NCI-H128 (cell line): ENCODE measurements around the gene CADPS.

Experiments used
- DNase-seq: peaks from one replicate; lab custom pipeline; 2025; ENCODE audit not compliant: unreplicated experiment; lab: John Stamatoyannopoulos, UW

The CADPS gene

GRCh38 chr3:62453448-62453847 lies 421.8 kb downstream of the CADPS start:
- DNase-seq: no peak

GRCh38 chr3:62451211-62451887 lies 423.9 kb downstream of the CADPS start:
- no peak for DNase-seq

GRCh38 chr3:62446337-62446940 lies 428.8 kb downstream of the CADPS start:
- no peak for DNase-seq

DNA sequence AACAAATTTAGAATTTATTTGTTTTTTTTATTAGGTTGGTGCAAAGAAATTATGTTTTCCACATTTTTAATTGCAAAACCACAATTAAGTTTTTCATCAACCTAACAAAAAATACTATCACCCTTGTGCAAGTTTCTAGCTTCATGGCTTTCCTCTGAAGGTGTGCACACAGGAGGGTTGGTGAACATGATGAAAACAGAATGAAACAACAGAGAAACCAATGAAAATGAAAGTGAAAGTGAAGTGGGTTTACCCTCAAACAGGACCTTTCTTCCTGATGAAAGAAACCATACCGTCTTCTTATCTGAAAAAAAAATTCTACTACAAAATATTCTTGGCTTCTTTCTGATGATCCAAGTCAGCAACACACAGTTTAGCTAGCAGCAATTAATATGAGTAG lies 429.9 kb downstream of the CADPS start:
- no peak for DNase-seq

- DNase-seq: no peak
Observed at GRCh38 chr3:62439978-62440377, 435.2 kb downstream of the CADPS start.

DNA sequence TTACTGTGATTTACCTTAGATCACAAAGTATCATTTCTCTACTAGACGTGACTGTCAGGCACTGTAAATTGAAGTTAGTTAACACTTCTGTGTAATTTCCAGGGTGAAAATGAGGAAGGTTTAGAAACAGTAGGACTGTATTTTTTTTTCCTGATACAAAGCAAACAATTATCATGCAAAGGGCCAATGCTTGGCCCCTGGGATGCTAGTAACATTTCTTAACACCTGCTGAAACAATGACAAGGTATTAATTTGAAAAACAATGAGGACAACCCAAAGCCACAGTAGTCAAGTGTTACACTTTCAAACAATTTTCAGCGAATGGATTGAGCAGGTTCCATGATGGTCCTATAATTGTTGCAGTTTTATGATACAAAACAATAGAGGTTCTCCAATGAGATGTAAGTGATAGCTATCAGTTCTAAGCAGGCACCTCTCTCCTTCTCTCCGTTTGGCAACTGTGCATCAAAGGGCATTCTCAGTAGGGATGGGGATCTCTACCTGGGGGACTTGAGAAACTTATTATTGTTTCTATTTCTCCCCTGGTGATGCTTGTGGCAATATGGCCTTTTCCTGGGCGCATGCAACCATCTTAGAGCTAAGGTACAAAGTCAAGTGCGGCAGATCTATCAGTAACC lies 435.9 kb downstream of the CADPS start:
- no peak for DNase-seq

DNA sequence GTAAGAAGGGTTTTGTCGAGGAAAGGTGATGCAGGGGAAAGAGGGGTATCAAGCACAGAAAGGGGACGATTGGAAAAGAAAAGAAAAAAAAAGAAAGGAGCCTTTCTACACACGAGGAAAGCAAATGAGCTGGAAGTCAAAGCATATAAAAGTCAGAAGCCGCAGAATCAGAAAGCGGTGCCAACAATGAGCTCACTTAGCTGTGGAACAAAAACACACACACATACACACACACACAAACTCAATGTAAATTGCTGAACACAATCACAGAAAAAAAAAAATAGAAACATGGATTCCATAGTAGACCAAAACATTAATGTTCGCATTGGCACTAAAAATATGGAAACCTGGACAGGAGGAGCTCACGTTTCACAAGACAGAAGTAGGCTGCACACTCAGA lies 438.4 kb downstream of the CADPS start:
- no peak for DNase-seq

DNA sequence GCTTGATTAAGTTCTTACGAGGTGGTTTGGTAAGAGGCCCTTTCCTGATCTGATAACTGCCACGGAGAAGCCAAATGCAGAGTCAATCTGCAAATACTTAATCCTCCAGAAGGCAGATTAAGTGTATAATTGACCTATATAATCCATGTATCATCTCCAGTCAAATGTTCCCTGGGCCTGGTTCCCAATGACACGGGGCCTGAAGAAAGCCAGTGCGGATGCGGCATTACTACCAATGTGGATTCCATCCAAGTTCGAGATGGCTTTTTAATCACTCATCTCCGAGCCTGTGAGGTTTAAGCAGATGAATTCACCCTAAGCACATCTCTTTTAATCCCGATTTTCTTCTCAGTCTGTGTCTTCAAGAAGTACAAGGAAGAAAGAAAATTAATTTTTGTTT lies 441.8 kb downstream of the CADPS start:
- no peak for DNase-seq

DNA sequence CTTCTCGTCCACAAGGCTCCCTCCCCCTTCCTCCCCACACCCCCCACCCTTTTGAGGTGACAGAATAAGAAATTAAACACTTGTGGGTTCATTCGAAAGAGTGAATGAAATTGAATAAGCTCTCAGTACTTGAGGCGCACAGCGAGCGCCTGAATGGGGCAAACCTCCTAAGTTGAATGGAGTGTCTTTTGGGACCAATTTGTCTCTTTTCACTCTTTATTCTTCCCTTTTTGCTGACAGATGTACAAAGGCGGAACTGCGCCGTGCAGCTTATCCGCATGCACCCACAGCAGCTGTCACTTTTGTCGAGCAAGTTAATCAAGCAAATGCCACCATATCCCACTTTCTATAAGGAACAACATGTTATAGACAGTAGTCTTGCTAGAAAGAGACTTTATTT lies 454.0 kb downstream of the CADPS start:
- no peak for DNase-seq

DNA sequence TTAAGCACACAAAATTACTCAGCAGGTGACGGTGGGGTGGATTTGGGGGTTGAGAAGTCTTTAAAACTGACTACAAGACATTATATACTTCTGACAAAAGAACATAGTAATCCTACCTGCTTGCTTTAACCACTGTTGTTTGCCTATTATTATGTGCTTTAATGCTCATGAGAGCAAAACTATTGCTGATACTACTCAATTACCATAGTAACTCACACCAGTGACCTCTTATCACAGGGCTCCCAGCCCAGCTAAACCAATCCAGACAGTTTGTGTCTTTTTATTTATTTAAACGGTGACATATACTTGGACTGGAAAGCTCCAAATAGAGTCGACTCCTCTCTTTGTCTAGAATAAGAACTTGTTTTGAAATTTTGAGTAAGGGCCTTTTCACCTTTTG lies 459.1 kb downstream of the CADPS start:
- no peak for DNase-seq

- no peak for DNase-seq
Observed at GRCh38 chr3:62415312-62415801, 459.9 kb downstream of the CADPS start.

GRCh38 chr3:62414786-62415185 lies 460.4 kb downstream of the CADPS start:
- DNase-seq: no peak

- DNase-seq: no peak
Observed at GRCh38 chr3:62413687-62414086, 461.5 kb downstream of the CADPS start.

- no peak for DNase-seq
Observed at GRCh38 chr3:62406945-62407344, 468.3 kb downstream of the CADPS start.

- DNase-seq: no peak
Observed at GRCh38 chr3:62405566-62405965, 469.6 kb downstream of the CADPS start.

- no peak for DNase-seq
Observed at GRCh38 chr3:62405135-62405534, 470.1 kb downstream of the CADPS start.

GRCh38 chr3:62404321-62404720 lies 470.9 kb downstream of the CADPS start:
- DNase-seq: no peak

GRCh38 chr3:62403765-62404164 lies 471.5 kb downstream of the CADPS start:
- DNase-seq: no peak

- no peak for DNase-seq
Observed at GRCh38 chr3:62392626-62393292, 482.5 kb downstream of the CADPS start.

DNA sequence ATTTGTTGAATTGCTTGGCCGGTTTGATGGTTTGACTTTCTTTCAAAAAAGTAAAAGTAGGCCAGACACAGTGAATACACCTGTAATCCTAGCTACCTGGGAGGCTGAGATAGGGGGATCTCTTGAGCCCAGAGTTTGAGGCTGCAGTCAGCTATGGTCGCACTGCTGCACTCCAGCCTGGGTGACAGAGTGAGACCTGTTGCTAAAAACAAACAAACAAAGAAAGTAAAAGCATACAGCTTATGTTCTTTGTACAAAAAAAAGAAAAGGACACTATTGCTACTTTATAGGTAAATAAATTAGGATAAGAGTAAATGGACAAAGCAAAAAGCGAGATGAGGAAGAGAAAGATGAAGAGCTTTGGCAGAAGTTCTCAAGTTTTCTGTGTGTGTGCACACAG lies 488.0 kb downstream of the CADPS start:
- no peak for DNase-seq

DNA sequence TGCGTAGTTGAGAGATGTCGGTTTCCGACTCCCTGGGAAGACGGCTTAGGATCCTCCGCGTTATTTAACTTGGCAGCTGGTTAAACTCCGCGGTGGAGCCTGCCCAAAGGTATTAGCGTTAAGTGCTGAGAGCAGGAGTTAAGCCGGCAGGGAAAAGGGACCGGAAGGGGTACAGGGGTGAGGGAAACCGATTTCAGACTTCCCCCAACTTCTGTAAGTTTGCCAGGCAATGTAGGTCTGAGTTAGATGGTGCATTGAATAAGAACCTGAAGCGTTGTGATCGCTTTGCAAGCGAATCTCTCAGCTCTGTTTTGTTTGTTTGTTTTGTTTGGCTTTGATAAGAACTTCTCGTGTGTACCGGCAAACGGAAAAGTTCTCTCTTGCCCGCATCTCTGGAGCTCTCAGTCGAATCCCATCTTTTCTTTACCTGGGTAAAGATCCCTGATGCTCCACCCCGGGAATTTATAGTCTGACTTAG lies 495.9 kb downstream of the CADPS start:
- DNase-seq: no peak

DNA sequence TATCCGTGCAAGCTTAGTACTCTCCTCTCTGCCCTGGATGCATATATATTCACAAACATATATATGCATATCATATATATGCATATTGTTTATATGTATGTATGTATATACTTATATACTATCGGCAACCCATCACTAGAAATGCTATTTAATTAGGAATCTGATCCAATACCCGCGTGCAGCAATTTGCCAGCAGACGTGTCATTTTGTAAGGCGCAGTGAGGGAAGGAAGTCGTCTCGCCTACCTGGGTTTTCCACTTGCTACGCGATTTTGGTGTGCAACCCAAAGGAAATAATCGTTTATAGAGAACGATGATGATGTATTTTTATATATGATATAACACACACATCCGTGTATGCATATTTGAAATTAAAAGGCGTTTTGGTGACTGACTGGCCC lies 496.3 kb downstream of the CADPS start:
- no peak for DNase-seq
